HEK293 (cell line): ENCODE results near the gene DOLK.

Experiments
- CTCF ChIA-PET: fragments of 350-600 bp; formaldehyde crosslinking; extraction: SDS; loops from one replicate; lab custom pipeline; 2021; ENCODE audit warnings: antibody characterized with exemption; lab: Yijun Ruan, JAX
- POLR2A ChIA-PET: fragments of 300-600 bp; formaldehyde crosslinking; extraction: SDS; loops from one replicate; lab custom pipeline; 2020; ENCODE audit warnings: antibody characterized with exemption, inconsistent platforms; lab: Yijun Ruan, JAX
- H3K27ac ChIP-seq: fragments of 200-500 bp; sonication (Bioruptor generic); 2 replicates; pipeline ENCODE4 v1.5.1; 2014; ENCODE audit warnings: low read depth, low read length, control low read depth, inconsistent platforms; ENCODE audit errors: extremely low read depth
- H3K36me3 ChIP-seq, 2 experiments: fragments of 200-500 bp in 1 of 2; sonication (Bioruptor generic) in 1 of 2; 1 replicate in 1 of 2; 2 replicates in 1 of 2; pipeline ENCODE4 v1.5.1; 2014 to 2017; ENCODE audit warnings: inconsistent platforms in 2 of 2, low read length in 2 of 2; ENCODE audit not compliant: control insufficient read depth in 2 of 2, insufficient read depth in 1 of 2
- H3K4me1 ChIP-seq: fragments of 200-500 bp; sonication (Bioruptor generic); 2 replicates; pipeline ENCODE4 v1.5.1; 2014; ENCODE audit warnings: mild to moderate bottlenecking, low read length, inconsistent platforms; ENCODE audit not compliant: control insufficient read depth, insufficient read depth
- H3K4me3 ChIP-seq: 2 replicates; pipeline ENCODE4 v1.5.1; 2011; ENCODE audit warnings: low read depth, mild to moderate bottlenecking, control low read depth, low read length, moderate library complexity
- H3K9me3 ChIP-seq: fragments of 200-500 bp; sonication (Bioruptor generic); 2 replicates; pipeline ENCODE4 v1.5.1; 2014; ENCODE audit warnings: low read depth, low read length, inconsistent platforms; ENCODE audit not compliant: control insufficient read depth, insufficient read depth
- GLI4 ChIP-seq: fragments of 450-650 bp; formaldehyde crosslinking; IDR thresholded peaks from 2 replicates; pipeline ENCODE4 v1.5.1; 2016; ENCODE audit warnings: missing biosample characterization, missing genetic modification characterization
- GLIS1 ChIP-seq: fragments of 450-650 bp; formaldehyde crosslinking; IDR thresholded peaks from 2 replicates; pipeline ENCODE4 v1.5.1; 2016; ENCODE audit warnings: missing biosample characterization, missing genetic modification characterization
- KLF9 ChIP-seq: fragments of 450-650 bp; formaldehyde crosslinking; IDR thresholded peaks from 2 replicates; pipeline ENCODE4 v1.5.1; 2016; ENCODE audit warnings: missing biosample characterization, missing genetic modification characterization, low read depth
- MZF1 ChIP-seq: fragments of 450-650 bp; formaldehyde crosslinking; IDR thresholded peaks from 2 replicates; pipeline ENCODE4 v1.5.1; 2017; ENCODE audit warnings: missing biosample characterization, missing genetic modification characterization, borderline replicate concordance
- SP2 ChIP-seq: fragments of 450-650 bp; formaldehyde crosslinking; IDR thresholded peaks from 2 replicates; pipeline ENCODE4 v1.5.1; 2016; ENCODE audit warnings: missing biosample characterization, missing genetic modification characterization
- ZFP69B ChIP-seq: fragments of 450-650 bp; formaldehyde crosslinking; IDR thresholded peaks from 2 replicates; pipeline ENCODE4 v1.5.1; 2016; ENCODE audit warnings: missing biosample characterization, missing genetic modification characterization
- ZNF114 ChIP-seq: fragments of 450-650 bp; formaldehyde crosslinking; IDR thresholded peaks from 2 replicates; pipeline ENCODE4 v1.5.0; 2017; ENCODE audit warnings: missing biosample characterization, missing genetic modification characterization
- ZNF24 ChIP-seq: fragments of 450-650 bp; formaldehyde crosslinking; IDR thresholded peaks from 2 replicates; pipeline ENCODE4 v1.5.1; 2016; ENCODE audit warnings: missing biosample characterization, missing genetic modification characterization
- ZNF302 ChIP-seq: fragments of 450-650 bp; formaldehyde crosslinking; IDR thresholded peaks from 2 replicates; pipeline ENCODE4 v1.5.1; 2016; ENCODE audit warnings: missing biosample characterization, missing genetic modification characterization, low read depth
- ZNF423 ChIP-seq: fragments of 450-650 bp; formaldehyde crosslinking; IDR thresholded peaks from 2 replicates; pipeline ENCODE4 v1.5.1; 2016; ENCODE audit warnings: missing biosample characterization, missing genetic modification characterization
- ZNF48 ChIP-seq: fragments of 450-650 bp; formaldehyde crosslinking; IDR thresholded peaks from 2 replicates; pipeline ENCODE4 v1.5.1; 2016; ENCODE audit warnings: missing biosample characterization, missing genetic modification characterization
- ZNF549 ChIP-seq: fragments of 450-650 bp; IDR thresholded peaks from 2 replicates; pipeline ENCODE4 v1.5.1; 2018; ENCODE audit warnings: missing biosample characterization, missing genetic modification characterization, mild to moderate bottlenecking, inconsistent platforms, moderate library complexity
- ZNF558 ChIP-seq: fragments of 450-650 bp; formaldehyde crosslinking; IDR thresholded peaks from 2 replicates; pipeline ENCODE4 v1.5.1; 2016; ENCODE audit warnings: missing biosample characterization, missing genetic modification characterization
- ZNF600 ChIP-seq: fragments of 450-650 bp; formaldehyde crosslinking; IDR thresholded peaks from 2 replicates; pipeline ENCODE4 v1.5.1; 2016; ENCODE audit warnings: missing biosample characterization, missing genetic modification characterization
- ZNF76 ChIP-seq: fragments of 450-650 bp; formaldehyde crosslinking; IDR thresholded peaks from 2 replicates; pipeline ENCODE4; 2016; ENCODE audit warnings: low read depth, missing biosample characterization, missing genetic modification characterization, borderline replicate concordance
- TF ChIP-seq, protein P1 (sequence below): fragments of 450-650 bp; formaldehyde crosslinking; IDR thresholded peaks from 2 replicates; pipeline ENCODE4 v1.5.1; 2016; ENCODE audit warnings: missing biosample characterization, missing genetic modification characterization
- TF ChIP-seq, protein P2 (sequence below): fragments of 450-650 bp; formaldehyde crosslinking; IDR thresholded peaks from 2 replicates; pipeline ENCODE4 v1.5.1; 2016; ENCODE audit warnings: missing biosample characterization, missing genetic modification characterization
- TF ChIP-seq, protein P3 (sequence below): fragments of 450-650 bp; formaldehyde crosslinking; IDR thresholded peaks from 2 replicates; pipeline ENCODE4 v1.5.1; 2016; ENCODE audit warnings: missing biosample characterization, missing genetic modification characterization
- TF ChIP-seq, protein P4 (sequence below): fragments of 450-650 bp; formaldehyde crosslinking; IDR thresholded peaks from 2 replicates; pipeline ENCODE4 v1.5.0; 2017; ENCODE audit warnings: missing biosample characterization, missing genetic modification characterization, borderline replicate concordance

Gene DOLK

DNA sequence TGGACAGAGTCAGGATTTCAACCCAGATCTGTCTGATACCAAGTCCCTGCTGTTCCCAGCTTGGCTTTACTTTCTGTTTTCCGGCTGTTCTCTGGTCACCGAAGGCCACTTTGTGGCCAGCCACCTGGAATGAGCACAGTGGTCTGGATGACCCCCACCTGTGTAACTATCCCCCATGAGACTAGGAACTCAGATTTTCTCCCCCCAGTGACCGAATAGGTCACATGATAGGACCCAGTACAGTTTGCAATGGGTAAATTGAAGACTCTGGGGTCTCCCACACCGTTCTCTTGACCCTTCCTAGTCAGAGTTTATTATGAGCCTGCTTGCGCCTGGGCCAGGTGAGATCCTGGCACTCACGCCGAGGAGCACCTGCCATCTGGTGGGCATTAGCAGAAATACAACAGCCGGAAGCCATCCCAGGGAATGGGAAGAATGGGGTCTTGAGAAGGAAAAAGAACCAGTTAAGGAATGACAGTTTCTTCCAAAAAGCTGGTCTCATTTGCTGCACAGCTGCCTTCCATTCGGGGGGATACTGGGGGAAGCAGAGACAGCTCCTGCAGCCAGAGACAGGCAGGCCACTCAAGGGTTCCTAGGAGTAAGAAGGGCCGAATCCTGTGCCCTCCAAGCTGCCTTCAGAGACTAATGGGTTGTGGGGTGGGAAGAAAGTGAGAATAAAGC is 19.5 kb downstream of the DOLK start (continued):
- TF ChIP-seq ZNF24 (tag by site-specific recombination) (no peak), ZNF48 (tag by site-specific recombination) (no peak), ZNF549 (no peak)

DNA sequence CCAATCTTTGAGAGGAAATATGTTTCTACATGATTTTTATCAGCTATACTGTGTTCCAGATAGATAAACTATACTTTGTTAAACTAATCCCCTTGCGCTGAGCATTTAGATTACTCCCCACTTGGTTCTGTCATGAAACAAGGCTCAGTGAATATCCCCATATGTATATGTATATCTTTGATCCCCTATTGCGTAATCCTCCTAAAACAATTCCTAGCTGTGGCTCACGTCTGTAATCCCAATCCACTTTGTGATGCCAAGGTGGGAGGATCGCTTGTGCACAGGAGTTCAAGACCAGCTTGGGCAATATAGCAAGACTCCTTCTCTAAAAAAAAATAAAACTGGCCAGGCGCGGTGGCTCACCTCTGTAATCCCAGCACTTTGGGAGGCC is 23.9 kb downstream of the DOLK start:
- H3K9me3 ChIP-seq, result no peaks in the 10 kb centered on the region
- TF ChIP-seq, protein P1, sequence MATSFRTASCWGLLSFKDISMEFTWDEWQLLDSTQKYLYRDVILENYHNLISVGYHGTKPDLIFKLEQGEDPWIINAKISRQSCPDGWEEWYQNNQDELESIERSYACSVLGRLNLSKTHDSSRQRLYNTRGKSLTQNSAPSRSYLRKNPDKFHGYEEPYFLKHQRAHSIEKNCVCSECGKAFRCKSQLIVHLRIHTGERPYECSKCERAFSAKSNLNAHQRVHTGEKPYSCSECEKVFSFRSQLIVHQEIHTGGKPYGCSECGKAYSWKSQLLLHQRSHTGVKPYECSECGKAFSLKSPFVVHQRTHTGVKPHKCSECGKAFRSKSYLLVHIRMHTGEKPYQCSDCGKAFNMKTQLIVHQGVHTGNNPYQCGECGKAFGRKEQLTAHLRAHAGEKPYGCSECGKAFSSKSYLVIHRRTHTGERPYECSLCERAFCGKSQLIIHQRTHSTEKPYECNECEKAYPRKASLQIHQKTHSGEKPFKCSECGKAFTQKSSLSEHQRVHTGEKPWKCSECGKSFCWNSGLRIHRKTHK (tag by site-specific recombination), result no peak
- TF ChIP-seq, protein P2, sequence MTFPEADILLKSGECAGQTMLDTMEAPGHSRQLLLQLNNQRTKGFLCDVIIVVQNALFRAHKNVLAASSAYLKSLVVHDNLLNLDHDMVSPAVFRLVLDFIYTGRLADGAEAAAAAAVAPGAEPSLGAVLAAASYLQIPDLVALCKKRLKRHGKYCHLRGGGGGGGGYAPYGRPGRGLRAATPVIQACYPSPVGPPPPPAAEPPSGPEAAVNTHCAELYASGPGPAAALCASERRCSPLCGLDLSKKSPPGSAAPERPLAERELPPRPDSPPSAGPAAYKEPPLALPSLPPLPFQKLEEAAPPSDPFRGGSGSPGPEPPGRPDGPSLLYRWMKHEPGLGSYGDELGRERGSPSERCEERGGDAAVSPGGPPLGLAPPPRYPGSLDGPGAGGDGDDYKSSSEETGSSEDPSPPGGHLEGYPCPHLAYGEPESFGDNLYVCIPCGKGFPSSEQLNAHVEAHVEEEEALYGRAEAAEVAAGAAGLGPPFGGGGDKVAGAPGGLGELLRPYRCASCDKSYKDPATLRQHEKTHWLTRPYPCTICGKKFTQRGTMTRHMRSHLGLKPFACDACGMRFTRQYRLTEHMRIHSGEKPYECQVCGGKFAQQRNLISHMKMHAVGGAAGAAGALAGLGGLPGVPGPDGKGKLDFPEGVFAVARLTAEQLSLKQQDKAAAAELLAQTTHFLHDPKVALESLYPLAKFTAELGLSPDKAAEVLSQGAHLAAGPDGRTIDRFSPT (tag by site-specific recombination), result no peak
- TF ChIP-seq GLI4, result no peak
- peak; percentile 96 for TF ChIP-seq MZF1 (tag by site-specific recombination)
- TF ChIP-seq, all 188 proteins: peak for 1
- H3K36me3 ChIP-seq, result no peaks in the 10 kb centered on the region
- CTCF ChIA-PET, result interaction anchor here (1.1 to 3.0 kb wide), 4 partner anchors 60 to 190 kb away, joined by 3 to 12 read pairs (median 8); partner anchors contain the start of gene ENDOG
- H3K4me1 ChIP-seq, result no peaks in the 10 kb centered on the region
- POLR2A ChIA-PET, result no interaction called here
- no peak overlapping the region for H3K27ac ChIP-seq
- no peak overlapping the region for H3K4me3 ChIP-seq

DNA sequence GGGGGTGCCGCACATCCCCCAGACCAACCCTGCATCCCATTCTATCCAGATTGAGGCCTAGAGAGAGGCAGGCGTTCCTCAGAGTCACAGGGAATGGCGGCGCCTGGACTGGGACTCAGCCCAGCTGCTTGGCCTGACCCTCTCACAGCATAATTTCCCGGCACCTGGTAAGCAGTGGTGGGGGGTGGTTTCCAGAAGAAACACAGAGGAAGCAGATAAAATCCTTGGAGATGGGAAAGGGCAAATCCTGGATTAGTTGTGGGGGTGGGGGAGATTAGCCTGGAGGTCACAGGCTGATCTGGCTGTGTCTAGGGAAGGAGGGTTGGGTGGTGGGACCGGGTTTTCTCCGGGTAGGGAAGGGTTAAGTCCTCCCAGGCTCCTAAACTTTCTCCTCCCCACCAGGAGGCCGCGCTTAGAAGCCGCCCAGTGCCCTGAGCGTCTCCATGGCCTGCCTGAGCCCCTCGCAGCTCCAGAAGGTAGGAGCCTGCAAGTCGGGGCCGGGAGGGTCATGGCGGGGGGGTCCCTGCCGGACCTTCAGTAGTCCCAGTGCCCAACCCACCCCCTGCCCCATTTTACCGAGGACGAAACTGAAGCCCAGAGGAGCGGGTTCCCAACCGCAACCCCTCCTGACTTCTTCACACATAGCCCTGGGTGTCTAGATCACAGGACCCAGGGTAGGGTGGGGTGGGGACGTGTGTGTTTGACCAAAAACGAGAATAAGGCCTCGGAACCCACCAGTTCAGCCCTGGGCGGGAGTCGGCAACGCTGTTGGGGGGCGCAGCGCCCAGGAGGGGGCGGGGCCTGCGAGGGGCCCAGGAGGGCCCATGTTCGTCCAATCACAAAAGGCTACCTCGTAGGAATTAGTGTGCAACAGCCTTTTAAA is 25.3 kb downstream of the DOLK start:
- no peak overlapping the region for H3K27ac ChIP-seq
- TF ChIP-seq GLIS1 (tag by site-specific recombination) (peak; percentile 57; the same call in 1 of the 2 replicates), ZFP69B (peak; percentile 71), ZNF558 (tag by site-specific recombination) (no peak), SP2 (tag by site-specific recombination) (peak; percentile 60), ZNF423 (peak; percentile 39; the same call in 1 of the 2 replicates), ZNF114 (tag by site-specific recombination) (no peak), ZNF76 (tag by site-specific recombination) (peak; percentile 70; the same call in 1 of the 2 replicates), ZNF600 (tag by site-specific recombination) (peak; percentile 57; the same call in 1 of the 2 replicates), ZNF302 (no peak), KLF9 (tag by site-specific recombination) (peak; percentile 46; the same call in 1 of the 2 replicates)
- TF ChIP-seq, protein P3, sequence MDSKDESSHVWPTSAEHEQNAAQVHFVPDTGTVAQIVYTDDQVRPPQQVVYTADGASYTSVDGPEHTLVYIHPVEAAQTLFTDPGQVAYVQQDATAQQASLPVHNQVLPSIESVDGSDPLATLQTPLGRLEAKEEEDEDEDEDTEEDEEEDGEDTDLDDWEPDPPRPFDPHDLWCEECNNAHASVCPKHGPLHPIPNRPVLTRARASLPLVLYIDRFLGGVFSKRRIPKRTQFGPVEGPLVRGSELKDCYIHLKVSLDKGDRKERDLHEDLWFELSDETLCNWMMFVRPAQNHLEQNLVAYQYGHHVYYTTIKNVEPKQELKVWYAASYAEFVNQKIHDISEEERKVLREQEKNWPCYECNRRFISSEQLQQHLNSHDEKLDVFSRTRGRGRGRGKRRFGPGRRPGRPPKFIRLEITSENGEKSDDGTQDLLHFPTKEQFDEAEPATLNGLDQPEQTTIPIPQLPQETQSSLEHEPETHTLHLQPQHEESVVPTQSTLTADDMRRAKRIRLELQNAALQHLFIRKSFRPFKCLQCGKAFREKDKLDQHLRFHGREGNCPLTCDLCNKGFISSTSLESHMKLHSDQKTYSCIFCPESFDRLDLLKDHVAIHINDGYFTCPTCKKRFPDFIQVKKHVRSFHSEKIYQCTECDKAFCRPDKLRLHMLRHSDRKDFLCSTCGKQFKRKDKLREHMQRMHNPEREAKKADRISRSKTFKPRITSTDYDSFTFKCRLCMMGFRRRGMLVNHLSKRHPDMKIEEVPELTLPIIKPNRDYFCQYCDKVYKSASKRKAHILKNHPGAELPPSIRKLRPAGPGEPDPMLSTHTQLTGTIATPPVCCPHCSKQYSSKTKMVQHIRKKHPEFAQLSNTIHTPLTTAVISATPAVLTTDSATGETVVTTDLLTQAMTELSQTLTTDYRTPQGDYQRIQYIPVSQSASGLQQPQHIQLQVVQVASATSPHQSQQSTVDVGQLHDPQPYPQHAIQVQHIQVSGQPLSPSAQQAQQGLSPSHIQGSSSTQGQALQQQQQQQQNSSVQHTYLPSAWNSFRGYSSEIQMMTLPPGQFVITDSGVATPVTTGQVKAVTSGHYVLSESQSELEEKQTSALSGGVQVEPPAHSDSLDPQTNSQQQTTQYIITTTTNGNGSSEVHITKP (tag by site-specific recombination), result peak; percentile 99
- TF ChIP-seq, protein P4, sequence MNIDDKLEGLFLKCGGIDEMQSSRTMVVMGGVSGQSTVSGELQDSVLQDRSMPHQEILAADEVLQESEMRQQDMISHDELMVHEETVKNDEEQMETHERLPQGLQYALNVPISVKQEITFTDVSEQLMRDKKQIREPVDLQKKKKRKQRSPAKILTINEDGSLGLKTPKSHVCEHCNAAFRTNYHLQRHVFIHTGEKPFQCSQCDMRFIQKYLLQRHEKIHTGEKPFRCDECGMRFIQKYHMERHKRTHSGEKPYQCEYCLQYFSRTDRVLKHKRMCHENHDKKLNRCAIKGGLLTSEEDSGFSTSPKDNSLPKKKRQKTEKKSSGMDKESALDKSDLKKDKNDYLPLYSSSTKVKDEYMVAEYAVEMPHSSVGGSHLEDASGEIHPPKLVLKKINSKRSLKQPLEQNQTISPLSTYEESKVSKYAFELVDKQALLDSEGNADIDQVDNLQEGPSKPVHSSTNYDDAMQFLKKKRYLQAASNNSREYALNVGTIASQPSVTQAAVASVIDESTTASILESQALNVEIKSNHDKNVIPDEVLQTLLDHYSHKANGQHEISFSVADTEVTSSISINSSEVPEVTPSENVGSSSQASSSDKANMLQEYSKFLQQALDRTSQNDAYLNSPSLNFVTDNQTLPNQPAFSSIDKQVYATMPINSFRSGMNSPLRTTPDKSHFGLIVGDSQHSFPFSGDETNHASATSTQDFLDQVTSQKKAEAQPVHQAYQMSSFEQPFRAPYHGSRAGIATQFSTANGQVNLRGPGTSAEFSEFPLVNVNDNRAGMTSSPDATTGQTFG (tag by site-specific recombination), result no peak

More for the DNA sequence above, 25.3 kb downstream of the DOLK start:
- Histone ChIP-seq H3K4me3 (peak overlapping the region; percentile 15), H3K36me3 (peaks cover 0 to 11% of the 10 kb centered on the region in 2 experiments; a peak in 1 of 3 replicates), H3K9me3 (no peaks in the 10 kb centered on the region), H3K4me1 (no peaks in the 10 kb centered on the region)
- CTCF ChIA-PET, result interaction anchor here (0.9 to 1.5 kb wide), 4 partner anchors 104 to 189 kb away, joined by 3 to 5 read pairs (median 4); partner anchors contain the start of gene ENDOG
- POLR2A ChIA-PET, result no interaction called here
